Hepatocyte (in vitro differentiated cells): Measurements from ENCODE around the gene PRSS8. TPM values are rescaled to one million over a fixed set of nuclear protein-coding genes. Genes with fewer than 3 reads are reported as not detected.

ENCODE experiments used
- DNase-seq: peaks from one replicate; pipeline ENCODE4 v3.0.0-alpha.2; 2016; ENCODE audit warnings: low spot score
- H2AFZ ChIP-seq: fragments of 200-600 bp; sonication (generic); 2 replicates; pipeline ENCODE4 v1.6.0; 2016; ENCODE audit warnings: antibody characterized with exemption, mild to moderate bottlenecking
- H3K27ac ChIP-seq: fragments of 200-600 bp; sonication (generic); 2 replicates; pipeline ENCODE4 v1.5.1; 2016; ENCODE audit warnings: mild to moderate bottlenecking
- H3K27me3 ChIP-seq: fragments of 200-600 bp; sonication (generic); 2 replicates; pipeline ENCODE4 v1.6.1; 2016
- H3K36me3 ChIP-seq: fragments of 200-600 bp; sonication (generic); replicated peaks from 2 replicates; pipeline ENCODE4 v1.5.1; 2016; ENCODE audit warnings: low read depth; ENCODE audit not compliant: insufficient read depth
- H3K4me1 ChIP-seq: fragments of 200-600 bp; sonication (generic); 2 replicates; pipeline ENCODE4 v1.5.1; 2016; ENCODE audit warnings: mild to moderate bottlenecking, moderate library complexity; ENCODE audit not compliant: insufficient read depth
- H3K4me2 ChIP-seq: fragments of 200-600 bp; sonication (generic); 2 replicates; pipeline ENCODE4 v1.6.0; 2016
- H3K4me3 ChIP-seq: fragments of 200-600 bp; sonication (generic); 2 replicates; pipeline ENCODE4 v1.5.1; 2016; ENCODE audit warnings: mild to moderate bottlenecking
- H3K79me2 ChIP-seq: fragments of 200-600 bp; sonication (generic); 2 replicates; pipeline ENCODE4 v1.6.0; 2017; ENCODE audit warnings: mild to moderate bottlenecking
- H3K9me2 ChIP-seq: fragments of 200-600 bp; sonication (generic); replicated peaks from 2 replicates; pipeline ENCODE4 v1.6.0; 2017; ENCODE audit warnings: mild to moderate bottlenecking; ENCODE audit not compliant: insufficient read depth
- H3K9me3 ChIP-seq: fragments of 200-600 bp; sonication (generic); 2 replicates; pipeline ENCODE4 v1.5.1; 2016; ENCODE audit warnings: low read depth, mild to moderate bottlenecking
- H4K20me1 ChIP-seq: fragments of 200-600 bp; sonication (generic); 2 replicates; pipeline ENCODE4 v1.6.0; 2016; ENCODE audit warnings: mild to moderate bottlenecking; ENCODE audit not compliant: insufficient read depth, poor library complexity, severe bottlenecking
- CTCF ChIP-seq: fragments of 200-600 bp; sonication (generic); IDR thresholded peaks from 2 replicates; pipeline ENCODE4 v1.5.1; 2016; ENCODE audit warnings: antibody characterized with exemption, mild to moderate bottlenecking; ENCODE audit not compliant: poor library complexity
- EZH2 ChIP-seq: fragments of 200-600 bp; sonication (generic); IDR thresholded peaks from 2 replicates; pipeline ENCODE4 v1.6.1; 2016; ENCODE audit warnings: antibody characterized with exemption, mild to moderate bottlenecking, borderline replicate concordance
- EZH2phosphoT487 ChIP-seq: fragments of 200-600 bp; sonication (generic); IDR thresholded peaks from one replicate; pipeline ENCODE4 v1.6.1; 2018; ENCODE audit warnings: antibody characterized with exemption, mild to moderate bottlenecking, low read depth, moderate library complexity; ENCODE audit not compliant: unreplicated experiment, severe bottlenecking
- WGBS: methylation state at CpG from one replicate; pipeline ENCODE4 v1.1.6; 2016; ENCODE audit warnings: low lambda C conversion rate; ENCODE audit errors: missing lambda C conversion rate; 5-methylcytosine and 5-hydroxymethylcytosine counted together
- polyA plus RNA-seq: library from polyadenylated mRNA; unstranded; fragments of >200 nt; fragmentation: Nextera tagmentation; extraction: Ambion mirVana; gene quantifications from 2 replicates; pipeline ENCODE4 v1.2.1, GENCODE V29; 2016
- total RNA-seq: library from RNA; depleted of rRNA; stranded (reverse); fragments of >200 nt; gene quantifications from 2 replicates; pipeline ENCODE4 v1.2.3, GENCODE V29; 2014

The PRSS8 gene
- total and polyA plus RNA-seq, 2 experiments from 2014 or later: 155 to 320 TPM

- no peak overlapping the region for H2AFZ ChIP-seq
- WGBS: 85% methylated on average over 5 of the region's 5 CpGs
These were observed 13.8 kb upstream of the PRSS8 start for GRCh38 chr16:31149332-31149731.

GRCh38 chr16:31148896-31149295, 13.4 kb upstream of the PRSS8 start:
- no peaks in the 10 kb centered on the region for H3K9me3 ChIP-seq
- TF ChIP-seq EZH2phosphoT487 (no peak), CTCF (no peak), EZH2 (no peak)
- peak overlapping the region; percentile 75 for H3K4me2 ChIP-seq
- no peaks in the 10 kb centered on the region for H3K4me1 ChIP-seq
- 88% methylated on average over 25 of the region's 25 CpGs for WGBS
- H3K36me3 ChIP-seq: no peaks in the 10 kb centered on the region
- no peak overlapping the region for H3K27ac ChIP-seq
- no peak overlapping the region for H3K4me3 ChIP-seq
- H3K9me2 ChIP-seq: no peaks in the 10 kb centered on the region
- H4K20me1 ChIP-seq: no peaks in the 10 kb centered on the region
- DNase-seq: no peak
- H3K79me2 ChIP-seq: no peaks in the 10 kb centered on the region
- no peak overlapping the region for H2AFZ ChIP-seq
- no peaks in the 10 kb centered on the region for H3K27me3 ChIP-seq

More at GRCh38 chr16:31149332-31149731, 13.8 kb upstream of the PRSS8 start:
- no peak overlapping the region for H3K27ac ChIP-seq
- no peaks in the 10 kb centered on the region for H3K9me2 ChIP-seq
- DNase-seq: no peak
- no peaks in the 10 kb centered on the region for H3K4me1 ChIP-seq
- no peak for TF ChIP-seq EZH2phosphoT487
- TF ChIP-seq EZH2: no peak
- TF ChIP-seq CTCF: no peak
- H3K36me3 ChIP-seq: no peaks in the 10 kb centered on the region
- no peaks in the 10 kb centered on the region for H3K27me3 ChIP-seq
- no peaks in the 10 kb centered on the region for H4K20me1 ChIP-seq
- H3K9me3 ChIP-seq: no peaks in the 10 kb centered on the region
- no peak overlapping the region for H3K4me3 ChIP-seq
- no peaks in the 10 kb centered on the region for H3K79me2 ChIP-seq
- no peak overlapping the region for H3K4me2 ChIP-seq

- peak; percentile 77 for DNase-seq
- no peak overlapping the region for H3K4me3 ChIP-seq
These were observed 12.8 kb upstream of the PRSS8 start for GRCh38 chr16:31148281-31148728.

More at GRCh38 chr16:31148281-31148728, 12.8 kb upstream of the PRSS8 start:
- Histone ChIP-seq H3K27ac (no peak overlapping the region), H4K20me1 (no peaks in the 10 kb centered on the region), H3K4me2 (peak overlapping the region; percentile 75), H3K36me3 (no peaks in the 10 kb centered on the region), H2AFZ (peak overlapping the region; percentile 45), H3K27me3 (no peaks in the 10 kb centered on the region), H3K9me3 (no peaks in the 10 kb centered on the region), H3K79me2 (no peaks in the 10 kb centered on the region), H3K9me2 (no peaks in the 10 kb centered on the region), H3K4me1 (no peaks in the 10 kb centered on the region)
- 13% methylated on average over 32 of the region's 40 CpGs for WGBS
- TF ChIP-seq EZH2 (no peak), EZH2phosphoT487 (no peak), CTCF (no peak)
